IMR-90 (cell line): ENCODE results near the gene FAM240A. TPM values are rescaled to one million over a fixed set of nuclear protein-coding genes. Genes with fewer than 3 reads are reported as not detected.

Experiments
- ATAC-seq: fragments of 200-7000 bp; cut with Tn5 transposase; 2 replicates; pipeline ENCODE4 v1.9.1; 2020; ENCODE audit warnings: low read depth, mild to moderate bottlenecking, moderate library complexity
- BruUV-seq: library from RNA; stranded (reverse); fragments of 400-500 nt; replicated peaks from 2 replicates; lab custom pipeline; 2021; lab: Mats Ljungman, UMichigan
- CTCF ChIA-PET: fragments of 300-600 bp; formaldehyde crosslinking; extraction: SDS; loops from one replicate; lab custom pipeline; 2021; ENCODE audit warnings: antibody characterized with exemption; lab: Yijun Ruan, JAX
- POLR2A ChIA-PET: fragments of 300-600 bp; sonication (Branson Sonifier 250); formaldehyde crosslinking; loops from one replicate; lab custom pipeline; 2022; ENCODE audit warnings: antibody characterized with exemption; ENCODE audit not compliant: unreplicated experiment; lab: Charles Lee
- DNase-seq: peaks from one replicate; pipeline ENCODE4 v3.0.0; 2013
- H2AFZ ChIP-seq: replicated peaks from 2 replicates; pipeline ENCODE3; 2013; ENCODE audit warnings: low read length, mild to moderate bottlenecking; ENCODE audit not compliant: poor library complexity
- H2AK5ac ChIP-seq: 2 replicates; pipeline ENCODE4 v1.6.1; 2013; ENCODE audit warnings: low read depth, low read length, inconsistent platforms
- H2AK9ac ChIP-seq: replicated peaks from 2 replicates; pipeline ENCODE3; 2013; ENCODE audit warnings: mild to moderate bottlenecking, low read depth, low read length, moderate library complexity; ENCODE audit not compliant: poor library complexity
- H2BK120ac ChIP-seq: 2 replicates; pipeline ENCODE4 v1.6.1; 2013; ENCODE audit warnings: low read depth, low read length, inconsistent platforms
- H2BK15ac ChIP-seq: 3 replicates; pipeline ENCODE4 v1.6.1; 2013; ENCODE audit warnings: low read depth, low read length, inconsistent platforms
- H2BK20ac ChIP-seq: 2 replicates; pipeline ENCODE4 v1.6.1; 2013; ENCODE audit warnings: low read depth, mild to moderate bottlenecking, inconsistent platforms, low read length, moderate library complexity
- H2BK5ac ChIP-seq: 2 replicates; pipeline ENCODE4 v1.6.1; 2013; ENCODE audit warnings: mild to moderate bottlenecking, low read depth, low read length, inconsistent platforms; ENCODE audit not compliant: poor library complexity, severe bottlenecking
- H3K14ac ChIP-seq: replicated peaks from 2 replicates; pipeline ENCODE4 v1.6.1; 2013; ENCODE audit warnings: low read depth, low read length, inconsistent platforms
- H3K18ac ChIP-seq: 2 replicates; pipeline ENCODE4 v1.6.1; 2013; ENCODE audit warnings: low read depth, low read length, control low read depth
- H3K23ac ChIP-seq: 2 replicates; pipeline ENCODE4 v1.6.1; 2013; ENCODE audit warnings: low read depth, low read length, inconsistent platforms
- H3K27ac ChIP-seq: 2 replicates; pipeline ENCODE4 v1.5.1; 2013; ENCODE audit warnings: mild to moderate bottlenecking, control low read depth, low read length; ENCODE audit not compliant: insufficient read depth
- H3K27me3 ChIP-seq: 2 replicates; pipeline ENCODE4 v1.6.1; 2013; ENCODE audit warnings: low read length; ENCODE audit not compliant: control insufficient read depth, insufficient read depth
- H3K36me3 ChIP-seq: 2 replicates; pipeline ENCODE4 v1.6.1; 2013; ENCODE audit warnings: low read length, mixed read lengths; ENCODE audit not compliant: control insufficient read depth, insufficient read depth
- H3K4ac ChIP-seq: 2 replicates; pipeline ENCODE4 v1.6.1; 2013; ENCODE audit warnings: low read depth, low read length, inconsistent platforms
- H3K4me1 ChIP-seq: 2 replicates; pipeline ENCODE4 v1.6.1; 2013; ENCODE audit warnings: low read length, mixed read lengths; ENCODE audit not compliant: control insufficient read depth, insufficient read depth
- H3K4me2 ChIP-seq: 2 replicates; pipeline ENCODE4 v1.6.1; 2013; ENCODE audit warnings: low read depth, mild to moderate bottlenecking, control low read depth, low read length, moderate library complexity
- H3K4me3 ChIP-seq: 2 replicates; pipeline ENCODE4 v1.5.1; 2013; ENCODE audit warnings: low read depth, mild to moderate bottlenecking, control low read depth, low read length, moderate library complexity; ENCODE audit not compliant: insufficient read depth
- H3K56ac ChIP-seq: 2 replicates; pipeline ENCODE4 v1.6.1; 2013; ENCODE audit warnings: low read length, inconsistent platforms; ENCODE audit not compliant: insufficient read depth; ENCODE audit errors: extremely low read depth
- H3K79me1 ChIP-seq, 2 experiments: 2 replicates each; pipeline ENCODE4 v1.6.1; 2013; ENCODE audit warnings: low read length in 2 of 2, inconsistent platforms in 1 of 2, low read depth in 1 of 2
- H3K9ac ChIP-seq: 2 replicates; pipeline ENCODE4 v1.6.1; 2013; ENCODE audit warnings: low read depth, low read length, control low read depth
- H3K9me1 ChIP-seq: 2 replicates; pipeline ENCODE4 v1.6.1; 2013; ENCODE audit warnings: low read length, inconsistent platforms; ENCODE audit not compliant: insufficient read depth
- H3K9me3 ChIP-seq: 2 replicates; pipeline ENCODE4 v1.6.1; 2013; ENCODE audit warnings: low read length; ENCODE audit not compliant: control insufficient read depth, insufficient read depth
- H4K20me1 ChIP-seq: 2 replicates; pipeline ENCODE4 v1.6.1; 2013; ENCODE audit warnings: low read length, inconsistent platforms; ENCODE audit not compliant: insufficient read depth
- H4K5ac ChIP-seq: 2 replicates; pipeline ENCODE4 v1.6.1; 2013; ENCODE audit warnings: mild to moderate bottlenecking, low read depth, low read length, control low read depth
- H4K8ac ChIP-seq, 2 experiments: 2 replicates each; pipeline ENCODE4 v1.6.1; 2013; ENCODE audit warnings: low read depth in 2 of 2, low read length in 2 of 2, control low read depth in 1 of 2, inconsistent platforms in 1 of 2
- H4K91ac ChIP-seq: 2 replicates; pipeline ENCODE4 v1.6.1; 2013; ENCODE audit warnings: low read depth, low read length, inconsistent platforms; ENCODE audit not compliant: insufficient read depth
- CHD1 ChIP-seq: IDR thresholded peaks from 2 replicates; pipeline ENCODE4 v1.6.1; 2012; ENCODE audit warnings: low read depth, low read length, improper control_type of control experiment
- ELK1 ChIP-seq: fragments of 150-350 bp; IDR thresholded peaks from 2 replicates; pipeline ENCODE4 v1.6.1; 2016; ENCODE audit warnings: low read depth, mild to moderate bottlenecking, low read length, moderate library complexity, borderline replicate concordance
- MXI1 ChIP-seq: IDR thresholded peaks from 2 replicates; pipeline ENCODE4 v1.6.1; 2012; ENCODE audit warnings: low read depth, mild to moderate bottlenecking, low read length, moderate library complexity, borderline replicate concordance
- NFE2L2 ChIP-seq: fragments of 150-350 bp; IDR thresholded peaks from 2 replicates; pipeline ENCODE4 v1.6.1; 2016; ENCODE audit warnings: low read depth, mild to moderate bottlenecking, low read length
- POLR2A ChIP-seq: IDR thresholded peaks from 2 replicates; pipeline ENCODE4 v1.6.1; 2012; ENCODE audit warnings: mild to moderate bottlenecking, low read depth, low read length
- RAD21 ChIP-seq: IDR thresholded peaks from 2 replicates; pipeline ENCODE4 v1.6.1; 2012; ENCODE audit warnings: low read length, improper control_type of control experiment
- RCOR1 ChIP-seq: IDR thresholded peaks from 2 replicates; pipeline ENCODE4 v1.6.1; 2012; ENCODE audit warnings: mild to moderate bottlenecking, low read length, improper control_type of control experiment; ENCODE audit not compliant: insufficient replicate concordance
- RFX5 ChIP-seq: IDR thresholded peaks from 2 replicates; pipeline ENCODE4 v1.8.0; 2012; ENCODE audit warnings: low read depth, mild to moderate bottlenecking, low read length, moderate library complexity
- SMC3 ChIP-seq: fragments of 150-350 bp; IDR thresholded peaks from 2 replicates; pipeline ENCODE4 v1.6.1; 2016; ENCODE audit warnings: low read depth, mild to moderate bottlenecking, antibody characterized with exemption, low read length, moderate library complexity
- USF2 ChIP-seq: fragments of 150-350 bp; IDR thresholded peaks from 2 replicates; pipeline ENCODE4 v1.6.1; 2017; ENCODE audit warnings: mild to moderate bottlenecking, antibody characterized with exemption, low read length, low read depth
- WGBS, 2 experiments: methylation state at CpG; one replicate each; pipeline versions ENCODE4 v1.1.5 to v1.1.7; 2013; ENCODE audit warnings: missing lambda C conversion rate in 2 of 2; ENCODE audit not compliant: insufficient read length in 1 of 2; ENCODE audit errors: extremely low coverage in 2 of 2; 5-methylcytosine and 5-hydroxymethylcytosine counted together
- dilution Hi-C: fragments of 300-500 bp; cut with HindIII; formaldehyde crosslinking; loops from one replicate; pipeline ENCODE4 v1.14.3; 2018; ENCODE audit warnings: low sequenced_read_pairs; ENCODE audit not compliant: unreplicated experiment
- in situ Hi-C: fragments of 300-500 bp; cut with MboI; formaldehyde crosslinking; loops from 3 replicates; pipeline ENCODE4 v1.14.3; 2019; ENCODE audit warnings: low sequenced_read_pairs, inconsistent platforms, mixed read lengths
- intact Hi-C: fragments of 100-400 bp; cut with micrococcal nuclease; formaldehyde crosslinking; loops from 2 replicates; pipeline ENCODE4 v1.10.0; 2022
- polyA plus RNA-seq, 3 experiments: library from polyadenylated mRNA; depleted of rRNA; stranded (reverse); fragments of >200 nt; gene quantifications; 2 replicates each; pipeline ENCODE4 v1.2.3, GENCODE V29; 2012; ENCODE audit warnings: low replicate concordance in 1 of 3
- total RNA-seq: library from RNA; depleted of rRNA; stranded (reverse); fragments of >200 nt; gene quantifications from 2 replicates; pipeline ENCODE4 v1.2.3, GENCODE V29; 2012

FAM240A gene
- total and polyA plus RNA-seq, 2 of the 4 experiments (the other 2 are of a cell fraction): not detected

GRCh38 chr3:46668116-46668515 is 55.8 kb downstream of the FAM240A start:
- Histone ChIP-seq H3K27ac (no peak overlapping the region), H3K4me1 (peaks cover 6% of the 10 kb centered on the region), H3K36me3 (peaks cover 1% of the 10 kb centered on the region; the same call in 1 of the 2 replicates), H2AK5ac (no peak overlapping the region), H2BK5ac (no peak overlapping the region), H2AK9ac (no peak overlapping the region), H3K9me1 (no peaks in the 10 kb centered on the region; the same call in 1 of the 2 replicates), H3K27me3 (peaks cover 2% of the 10 kb centered on the region; the same call in 1 of the 2 replicates), H3K18ac (no peak overlapping the region), H3K9me3 (no peaks in the 10 kb centered on the region), H4K91ac (no peak overlapping the region), H4K8ac (no peak overlapping the region), H3K14ac (no peak overlapping the region), H2BK20ac (no peak overlapping the region), H3K23ac (no peak overlapping the region), H2AFZ (peak overlapping the region; percentile 8), H3K4me2 (no peak overlapping the region), H4K5ac (no peak overlapping the region), H3K4me3 (no peak overlapping the region), H4K20me1 (no peaks in the 10 kb centered on the region), H3K4ac (no peak overlapping the region), H3K9ac (no peak overlapping the region), H3K56ac (no peak overlapping the region), H3K79me1 (no peaks in the 10 kb centered on the region), H2BK120ac (no peak overlapping the region), H2BK15ac (no peak overlapping the region)
- dilution Hi-C loops: no loop called here
- ATAC-seq: no peak
- ChIA-PET POLR2A (no interaction called here), CTCF (no interaction called here)
- no peak for DNase-seq
- in situ Hi-C loops: no loop called here
- 68% methylated on average over 5 of the region's 8 CpGs; no CpG with 5 or more reads in 1 of the 2 experiments for whole genome bisulfite sequencing, 2 experiments
- intact Hi-C loops: no loop called here
- TF ChIP-seq NFE2L2 (no peak), RFX5 (no peak), RAD21 (no peak), USF2 (no peak), RCOR1 (no peak), POLR2A (no peak), SMC3 (no peak), CHD1 (no peak), MXI1 (no peak), ELK1 (no peak)
- no TSS peak for BruUV-seq
